Measurements from ENCODE around the gene HABP4.

The HABP4 gene

DNA sequence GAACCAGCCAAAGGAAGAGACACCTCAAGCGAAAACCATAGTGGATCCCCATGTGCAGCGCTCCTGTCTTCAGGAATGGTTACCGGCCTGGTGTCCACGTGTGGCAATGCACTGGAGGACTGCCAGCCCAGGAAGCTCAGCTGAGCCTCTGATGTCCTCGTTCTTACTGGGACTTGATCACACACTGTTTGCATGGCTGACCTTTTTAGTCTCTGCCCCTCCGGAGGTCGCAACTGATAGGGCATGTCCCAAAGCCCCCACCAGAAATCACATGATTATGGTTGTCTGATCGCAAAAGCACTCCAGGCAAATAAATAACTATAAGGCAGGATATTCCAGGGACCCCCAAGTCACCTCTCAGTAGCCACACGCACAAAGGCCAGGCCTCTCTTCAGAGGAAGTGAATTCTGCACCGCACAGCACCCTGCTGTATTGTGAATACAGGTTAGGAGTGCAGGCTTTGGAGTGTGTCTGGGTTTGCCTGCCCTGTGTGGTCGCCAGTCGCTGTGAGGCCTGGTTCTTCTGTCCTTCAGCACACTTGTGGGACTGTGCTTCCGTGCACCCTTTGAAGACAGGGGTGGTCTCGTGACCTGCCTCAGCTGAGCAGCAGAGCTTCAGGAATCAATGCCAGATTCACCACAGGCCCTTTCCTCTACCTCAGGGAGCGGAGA lies 13.4 kb upstream of the HABP4 start:
- no peak for DNase-seq

DNA sequence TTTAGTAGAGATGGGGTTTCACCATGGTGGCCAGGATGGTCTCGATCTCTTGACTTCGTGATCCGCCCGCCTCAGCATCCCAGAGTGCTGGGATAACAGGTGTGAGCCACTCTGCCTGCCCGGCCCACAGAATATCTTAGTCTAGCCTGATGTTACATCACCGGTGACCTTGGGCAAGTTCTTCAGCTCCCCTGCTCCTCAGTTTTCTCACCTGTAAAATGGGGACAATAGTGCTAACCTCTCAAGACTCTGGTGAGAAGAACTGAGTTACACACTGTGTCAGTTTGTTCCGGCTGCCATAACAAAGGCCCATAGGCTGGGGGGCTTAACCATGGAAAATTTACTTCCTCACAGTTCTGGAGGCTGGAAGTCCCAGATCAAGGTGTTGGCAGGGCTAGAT lies 12.5 kb upstream of the HABP4 start:
- no peak for DNase-seq

DNA sequence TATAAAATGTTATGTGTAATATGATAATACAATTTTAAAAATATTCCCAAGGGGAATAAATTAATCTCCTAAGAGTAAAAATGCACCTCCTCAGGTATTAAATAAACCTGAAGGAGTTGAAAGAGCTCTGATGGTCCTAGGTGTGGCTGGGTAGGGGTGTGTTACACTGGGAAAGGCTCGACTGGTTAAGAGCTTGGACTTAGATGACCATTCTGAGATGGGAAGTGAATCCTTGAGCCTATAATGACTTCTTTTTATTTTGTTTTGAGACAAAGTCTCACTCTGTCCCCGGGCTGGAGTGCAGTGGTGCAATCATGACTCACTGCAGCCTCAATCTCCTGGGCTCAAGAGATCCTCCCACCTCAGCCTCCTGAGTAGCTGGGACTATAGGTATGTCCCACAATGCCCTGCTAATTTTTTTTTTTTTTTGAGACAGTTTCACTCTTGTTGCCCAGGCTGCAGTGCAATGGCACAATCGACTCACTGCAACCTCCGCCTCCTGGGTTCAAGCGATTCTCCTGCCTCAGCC lies 9.2 kb upstream of the HABP4 start:
- DNase-seq: no peak

DNA sequence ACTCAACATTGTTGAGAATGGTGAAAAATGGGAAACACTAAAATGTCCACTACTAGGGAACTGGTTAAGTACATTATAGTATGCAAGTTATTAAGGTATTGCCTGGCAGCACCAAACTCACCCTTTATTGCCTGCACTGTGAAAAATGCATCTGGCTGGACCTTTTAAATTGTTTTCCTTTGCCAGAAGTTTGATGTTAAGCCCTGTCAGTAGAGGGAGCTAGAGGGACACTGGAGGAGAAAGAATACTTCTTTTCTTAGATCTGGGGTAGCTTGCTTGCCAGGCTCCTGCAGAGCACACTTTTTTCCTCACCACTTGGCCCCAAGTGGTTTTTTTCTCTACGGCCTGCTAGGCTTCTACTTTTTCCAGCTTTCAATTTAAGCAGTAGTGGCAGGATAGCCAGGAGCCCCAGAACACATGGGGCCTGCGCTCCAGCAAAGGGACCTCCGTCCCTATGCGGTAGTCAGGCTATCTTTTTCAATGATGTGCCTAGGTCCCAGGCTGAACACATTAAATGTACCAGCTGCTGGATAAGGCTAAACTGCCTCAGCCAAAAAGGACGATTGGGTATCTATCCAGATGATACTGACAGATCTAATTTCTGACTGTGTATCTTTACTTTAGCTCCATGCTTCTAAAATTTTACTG lies 8.0 kb upstream of the HABP4 start:
- DNase-seq: peak; percentile 91 to 94

DNA sequence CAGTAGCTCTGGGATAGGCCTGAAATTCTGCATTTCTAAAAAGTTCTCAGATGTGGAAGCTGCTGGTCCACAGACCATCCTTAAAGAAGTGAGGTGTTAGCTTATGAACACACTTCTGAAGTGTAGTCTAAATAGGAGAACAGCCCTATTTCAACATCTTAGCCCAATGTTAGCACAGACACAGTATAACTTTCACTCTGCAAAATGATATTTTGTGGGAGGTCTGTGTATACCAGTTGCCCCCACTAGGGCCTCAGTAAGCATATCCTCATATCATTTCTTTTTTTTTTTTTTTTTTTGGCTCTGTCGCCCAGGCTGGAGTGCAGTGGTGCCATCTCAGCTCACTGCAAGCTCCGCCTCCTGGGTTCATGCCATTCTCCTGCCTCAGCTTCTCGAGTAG lies 7.5 kb upstream of the HABP4 start:
- DNase-seq: peak; percentile 4 to 10

DNA sequence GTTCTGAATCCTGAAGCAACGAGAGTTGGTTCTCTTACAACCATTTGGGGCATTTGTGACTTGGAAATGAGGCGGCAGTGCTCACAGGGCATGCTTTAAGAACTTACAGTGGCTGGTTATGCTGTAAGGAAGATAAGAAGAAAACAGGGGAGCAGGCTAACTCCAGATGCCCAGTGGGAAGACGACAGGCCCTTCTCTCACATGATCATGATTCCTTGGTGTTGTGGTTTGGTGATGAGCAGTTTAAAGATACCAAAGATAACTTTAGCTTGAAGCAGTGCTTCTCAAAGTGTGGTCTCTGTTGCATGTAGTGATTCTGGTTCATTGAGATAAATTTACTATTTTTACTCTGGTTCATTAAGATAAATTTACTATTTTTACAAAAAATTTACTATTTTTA lies 2.6 kb upstream of the HABP4 start:
- DNase-seq: no peak

DNA sequence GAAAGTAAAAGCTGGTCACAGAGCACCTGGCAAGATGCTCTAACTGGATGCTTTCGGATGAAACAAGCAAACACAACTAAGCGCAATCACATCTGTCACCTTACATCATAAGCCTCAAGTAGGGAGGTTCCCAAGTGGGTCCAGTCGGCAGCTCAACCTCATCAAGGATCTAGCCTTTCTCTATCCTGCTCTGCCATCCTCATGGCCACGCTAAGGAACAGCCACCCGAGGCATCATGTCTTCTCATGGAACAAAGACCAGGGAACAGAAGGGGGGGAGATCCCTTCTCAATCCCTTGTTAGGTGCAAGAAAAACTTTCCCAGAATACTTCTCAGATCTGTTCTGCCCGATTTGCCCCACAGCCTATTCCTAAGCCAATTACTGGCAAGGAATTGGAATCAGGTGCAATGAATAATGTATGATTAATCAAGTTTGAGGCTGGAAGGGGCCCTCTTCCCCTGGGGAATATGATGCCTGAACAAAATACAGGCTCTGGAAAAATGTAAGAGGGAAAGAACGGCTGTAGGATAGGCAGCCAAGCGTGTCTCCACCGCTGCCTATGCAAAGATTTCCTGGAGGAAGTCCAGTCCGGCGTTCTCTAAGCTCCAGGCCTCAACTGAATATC lies 1.3 kb upstream of the HABP4 start:
- no peak for DNase-seq

DNA sequence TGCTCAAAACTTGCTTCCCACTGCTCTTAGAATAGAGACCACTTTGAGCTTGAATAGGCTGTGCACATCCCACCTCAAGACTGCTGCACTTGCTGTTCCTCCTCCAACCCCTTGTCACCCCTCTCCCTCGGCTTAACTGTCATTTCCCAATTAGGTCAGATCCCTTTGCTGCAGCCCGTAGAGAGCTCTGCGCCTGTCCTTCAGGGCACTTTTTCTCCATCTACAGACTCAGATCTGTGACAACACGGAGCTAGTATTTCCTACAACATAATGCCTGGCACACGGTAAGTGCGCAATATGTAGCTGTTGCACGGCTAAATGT lies 485 bp upstream of the HABP4 start:
- peak in 1 of 2 experiments; percentile 79 for DNase-seq

DNA sequence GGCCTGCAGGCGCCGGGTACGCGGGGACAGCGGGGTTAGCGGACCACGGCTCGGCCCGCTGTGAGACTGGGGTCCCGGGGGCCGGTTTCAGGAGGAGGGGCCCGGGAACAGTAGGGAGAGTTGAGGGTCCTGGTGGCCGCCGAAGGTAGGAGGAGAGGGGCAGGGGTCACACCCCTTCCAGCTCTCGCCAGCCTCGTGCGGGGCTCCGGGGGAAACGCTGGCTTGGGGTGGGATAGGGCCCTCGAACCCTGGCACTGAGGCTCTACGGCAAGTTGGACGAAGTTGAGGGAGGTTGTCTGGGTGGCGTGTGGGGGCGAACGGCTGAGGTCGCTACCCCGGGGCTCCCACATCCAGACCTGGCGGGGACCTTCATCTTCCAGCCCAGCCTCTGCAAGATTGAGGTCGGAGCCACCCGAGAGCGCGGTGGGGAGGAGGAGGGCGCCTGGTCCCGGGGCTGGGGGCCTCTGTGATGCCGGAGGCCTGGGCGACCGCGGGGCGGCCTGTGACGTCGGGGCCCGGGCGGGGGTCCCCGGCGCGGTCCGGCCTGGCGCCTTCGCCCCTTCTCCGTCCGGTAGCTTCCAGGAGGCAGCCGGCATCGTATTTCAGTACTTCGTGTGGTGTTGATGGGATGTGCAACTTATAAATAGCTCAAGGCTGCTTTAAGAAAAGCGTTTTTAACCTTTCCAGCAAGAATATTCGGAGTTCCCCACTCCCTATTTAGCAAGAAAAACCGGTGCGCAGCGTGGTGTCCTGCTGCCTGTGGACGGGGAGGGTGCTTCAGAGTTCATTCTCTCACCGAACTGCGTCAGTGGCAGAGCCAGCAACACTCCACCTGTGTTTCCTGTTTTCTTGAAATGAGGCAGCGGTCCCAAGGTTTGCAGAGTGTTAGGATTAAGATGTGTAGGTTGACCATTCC lies 902 bp downstream of the HABP4 start:
- no peak for DNase-seq

DNA sequence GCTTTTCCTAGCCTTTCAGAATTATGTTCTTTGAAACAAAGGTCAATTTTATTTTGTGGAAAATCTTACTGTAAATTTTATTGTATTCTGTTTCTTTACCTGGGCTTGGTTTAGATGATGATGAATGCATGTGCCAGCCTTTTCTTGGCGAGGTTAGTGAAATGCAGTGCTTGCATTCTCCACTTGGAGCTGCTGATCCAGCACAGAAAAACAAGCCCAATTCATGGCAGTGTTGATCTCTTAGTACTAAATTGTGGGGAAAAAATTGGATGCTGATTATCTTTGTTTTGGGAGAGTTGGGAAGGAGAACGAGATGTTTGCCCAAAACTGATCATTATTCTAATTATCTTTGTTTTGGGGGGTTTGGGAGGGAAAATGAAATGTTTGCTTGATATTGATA lies 3.7 kb downstream of the HABP4 start:
- no peak for DNase-seq

DNA sequence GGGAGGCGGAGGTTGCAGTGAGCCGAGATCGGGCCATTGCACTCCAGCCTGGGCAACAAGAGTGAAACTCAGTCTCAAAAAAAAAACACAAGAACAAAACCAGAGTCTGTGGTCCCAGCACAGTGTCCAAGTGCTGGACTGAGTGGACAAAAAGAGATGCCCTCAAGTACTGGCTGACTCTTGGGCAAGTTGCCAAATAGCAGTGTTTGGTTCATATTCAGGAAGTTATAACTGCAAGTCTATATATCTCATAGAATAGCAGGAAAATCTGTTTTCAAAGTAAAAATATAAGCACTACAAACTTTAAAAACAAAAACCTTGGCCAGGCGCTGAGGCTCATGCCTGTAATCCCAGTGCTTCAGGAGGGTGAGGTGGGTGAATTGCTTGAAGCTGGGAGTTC lies 7.3 kb downstream of the HABP4 start:
- DNase-seq: no peak

DNA sequence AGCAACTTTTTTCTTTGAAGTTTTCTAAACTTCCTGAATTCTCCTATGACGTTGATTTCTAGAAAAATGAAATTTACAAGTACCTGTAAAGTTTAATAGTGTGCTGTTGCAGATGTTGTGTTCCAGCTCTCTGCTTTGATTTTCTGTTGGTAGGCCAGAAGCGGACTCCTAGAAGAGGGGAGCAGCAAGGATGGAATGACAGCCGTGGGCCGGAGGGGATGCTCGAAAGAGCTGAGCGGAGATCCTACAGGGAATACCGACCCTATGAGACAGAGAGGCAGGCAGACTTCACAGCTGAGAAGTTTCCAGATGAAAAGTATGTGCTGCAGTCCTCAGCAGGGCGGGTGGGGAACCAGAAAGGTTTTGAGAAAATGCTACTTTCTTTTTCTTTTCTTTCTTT lies 8.3 kb downstream of the HABP4 start:
- no peak for DNase-seq

DNA sequence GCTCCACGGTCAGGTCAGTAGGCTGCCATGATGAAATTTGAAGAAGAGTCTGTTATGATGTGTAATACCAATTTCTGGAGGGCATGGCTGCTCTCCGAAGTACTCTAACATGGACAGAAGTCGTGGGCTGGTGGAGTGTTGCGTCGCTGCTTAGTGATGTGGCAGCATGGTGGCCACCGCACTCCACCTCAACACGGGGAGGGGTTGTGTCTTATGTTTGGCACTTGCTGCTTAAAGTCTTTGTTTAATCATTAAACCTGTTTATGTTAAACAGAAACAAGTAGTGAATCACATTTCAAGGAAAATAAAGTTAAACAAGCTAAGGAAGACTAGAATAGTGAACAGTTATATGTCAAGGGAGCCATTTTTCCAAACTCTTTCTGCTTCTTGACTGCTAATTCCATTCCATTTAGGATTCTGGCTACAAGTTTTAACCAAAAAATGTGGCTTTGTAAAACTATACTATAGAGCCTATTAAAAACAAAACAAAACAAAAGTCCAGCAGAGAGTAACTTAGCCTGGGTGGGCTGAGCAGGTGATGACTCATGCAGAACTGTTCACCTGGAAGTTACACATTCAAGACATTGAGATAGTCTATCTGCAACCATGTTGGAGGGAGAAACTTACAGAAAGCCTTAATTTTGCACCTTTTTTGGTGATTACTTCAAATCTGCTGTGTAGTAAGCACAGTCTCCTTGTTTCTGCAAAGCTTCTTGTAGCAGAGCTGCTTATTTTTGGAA lies 9.5 kb downstream of the HABP4 start:
- DNase-seq: no peak

DNA sequence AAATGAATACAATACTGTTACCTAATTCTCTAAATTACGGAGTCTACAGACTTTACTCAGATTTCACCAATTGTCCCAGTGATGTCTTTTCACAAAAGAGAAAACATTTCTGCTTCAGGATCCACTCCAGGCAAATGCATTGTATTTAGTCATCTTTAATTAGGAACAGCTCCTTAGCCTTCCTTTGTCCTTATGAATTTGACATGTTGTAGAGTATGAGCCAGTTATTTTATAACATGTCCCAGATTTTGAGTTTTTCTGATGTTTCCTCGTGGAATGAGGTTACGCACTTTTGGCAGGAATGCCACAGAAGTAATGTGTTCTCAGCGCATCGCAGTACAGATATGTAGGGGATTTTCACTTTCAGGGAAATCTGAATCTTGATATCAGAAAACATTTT lies 10.5 kb downstream of the HABP4 start:
- no peak for DNase-seq

DNA sequence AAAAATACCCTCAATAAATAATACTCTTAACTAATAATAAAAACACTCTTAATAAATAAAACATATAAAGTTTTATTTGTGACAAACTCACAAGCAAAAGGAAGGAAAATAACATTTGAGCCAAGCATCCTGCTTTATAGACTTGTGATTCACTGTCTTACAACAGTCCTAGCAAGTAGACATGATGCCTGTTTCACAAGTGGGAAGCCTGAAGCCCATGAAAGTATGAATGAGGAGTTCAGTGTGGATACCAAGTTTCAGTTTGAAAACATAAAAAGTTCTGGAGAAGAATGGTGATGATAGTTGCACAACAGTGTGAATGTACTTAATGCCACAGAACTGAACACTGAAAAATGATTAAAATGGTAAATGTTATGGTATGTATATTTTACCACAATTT lies 10.9 kb downstream of the HABP4 start:
- no peak for DNase-seq

DNA sequence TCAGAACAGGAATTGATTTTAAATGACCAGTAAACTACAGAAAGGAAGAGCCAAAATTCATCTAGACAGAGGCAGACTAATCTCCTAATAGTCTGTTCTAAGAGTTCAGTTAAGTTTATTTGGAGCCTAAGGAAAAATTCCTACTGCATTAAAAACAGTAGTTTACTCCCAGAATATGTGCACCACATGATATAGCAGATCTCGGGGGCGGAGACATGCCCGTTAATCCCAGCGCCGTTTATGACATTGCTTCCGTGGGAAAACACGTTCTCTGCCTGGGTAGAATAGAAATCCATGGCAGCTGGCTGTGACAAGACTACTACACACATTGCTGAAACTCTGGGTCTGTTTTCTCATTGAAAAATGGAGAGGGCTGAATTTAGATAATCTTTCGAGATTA lies 11.4 kb downstream of the HABP4 start:
- no peak for DNase-seq

DNA sequence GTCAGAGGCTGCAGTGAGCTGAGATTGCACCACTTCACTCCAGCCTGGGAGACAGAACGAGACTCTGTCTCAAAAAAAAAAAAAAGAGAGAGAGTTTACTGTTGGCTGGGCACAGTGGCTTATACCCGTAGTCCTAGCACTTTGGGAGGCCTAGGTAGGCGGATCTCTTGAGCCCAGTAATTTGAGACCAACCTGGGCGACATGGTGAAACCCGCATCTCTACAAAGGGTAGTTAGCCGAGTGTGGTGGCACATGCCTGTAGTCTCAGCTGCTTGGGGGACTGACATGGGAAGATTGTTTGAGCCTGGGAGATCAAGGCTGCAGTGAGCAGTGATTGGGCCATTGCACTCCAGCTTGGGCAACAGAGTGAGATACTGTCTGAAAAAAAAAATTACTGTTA lies 12.6 kb downstream of the HABP4 start:
- no peak for DNase-seq

DNA sequence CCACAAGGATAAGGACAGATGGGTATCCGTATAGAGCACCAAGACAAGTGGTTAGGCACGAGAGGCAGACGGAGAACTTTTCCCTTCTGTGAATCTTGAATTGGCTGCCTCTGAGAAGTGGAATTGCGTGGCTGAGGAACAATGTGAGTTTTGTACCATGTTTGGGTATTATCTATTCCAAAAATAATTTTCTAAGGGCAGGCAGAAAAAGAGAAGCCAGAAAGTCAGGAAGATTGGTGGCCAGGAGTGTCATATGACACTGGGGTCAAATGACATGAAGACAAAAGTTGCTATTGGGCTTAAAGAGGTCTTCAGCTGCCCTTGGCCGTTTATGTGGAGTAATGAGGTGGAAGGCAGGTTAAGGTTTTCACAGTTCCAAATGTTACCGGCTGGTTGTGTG lies 14.5 kb downstream of the HABP4 start:
- no peak for DNase-seq

DNA sequence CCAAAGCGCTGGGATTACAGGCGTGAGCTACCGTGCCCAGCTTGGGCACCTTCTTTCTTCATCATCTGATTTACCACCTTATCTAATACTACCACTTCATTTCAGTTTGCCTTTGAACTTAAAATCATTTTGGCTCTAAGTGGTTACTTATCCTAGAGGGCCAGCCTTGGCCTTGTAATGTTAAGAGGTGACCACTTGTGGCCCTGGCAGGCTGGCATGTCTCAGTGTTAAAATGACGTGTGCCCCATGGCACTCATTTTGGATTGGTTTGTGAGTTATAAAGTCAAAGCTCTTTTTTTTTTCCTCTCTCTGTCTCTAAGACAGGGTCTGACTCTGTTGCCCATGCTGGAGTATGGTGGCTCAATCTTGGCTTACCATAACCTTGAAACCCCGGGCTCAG lies 17.8 kb downstream of the HABP4 start:
- DNase-seq: no peak

DNA sequence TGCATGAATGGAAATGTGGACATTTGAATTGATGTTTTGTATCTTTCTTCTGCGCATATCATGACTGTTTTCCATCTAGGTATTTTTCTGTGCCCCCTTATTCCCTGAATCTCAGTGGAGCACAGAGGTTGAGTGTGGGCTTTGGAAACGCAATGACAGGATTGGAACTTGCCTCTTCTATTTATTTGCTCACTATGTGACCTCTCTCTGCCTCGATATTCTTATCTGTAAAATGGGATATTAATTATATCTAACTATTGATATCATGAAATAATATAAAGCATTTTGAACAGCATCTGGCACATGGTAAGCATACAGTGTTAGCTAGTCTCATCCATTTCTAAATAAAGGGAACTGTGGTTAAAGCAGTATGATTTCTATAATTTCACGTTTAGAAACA lies 26.0 kb downstream of the HABP4 start:
- DNase-seq: no peak

DNA sequence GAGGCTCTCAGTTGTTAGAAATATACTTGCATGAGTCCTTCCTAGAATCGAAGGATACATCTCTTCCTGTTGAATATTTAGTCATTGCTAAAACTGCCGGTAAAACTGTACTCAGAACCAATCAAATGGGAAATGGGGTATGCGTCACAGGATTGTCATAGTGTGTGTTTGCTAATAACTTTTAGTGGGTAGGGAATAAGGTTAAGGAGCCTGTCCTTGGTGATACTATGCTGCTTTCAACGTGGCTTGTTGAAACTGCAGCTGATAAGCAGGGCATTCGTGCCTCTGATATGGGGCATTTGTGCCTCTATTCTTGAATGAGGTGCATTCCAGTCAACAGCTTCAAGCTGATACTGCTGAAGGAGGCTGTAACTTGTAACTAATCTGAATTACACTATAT lies 26.6 kb downstream of the HABP4 start:
- no peak for DNase-seq

DNA sequence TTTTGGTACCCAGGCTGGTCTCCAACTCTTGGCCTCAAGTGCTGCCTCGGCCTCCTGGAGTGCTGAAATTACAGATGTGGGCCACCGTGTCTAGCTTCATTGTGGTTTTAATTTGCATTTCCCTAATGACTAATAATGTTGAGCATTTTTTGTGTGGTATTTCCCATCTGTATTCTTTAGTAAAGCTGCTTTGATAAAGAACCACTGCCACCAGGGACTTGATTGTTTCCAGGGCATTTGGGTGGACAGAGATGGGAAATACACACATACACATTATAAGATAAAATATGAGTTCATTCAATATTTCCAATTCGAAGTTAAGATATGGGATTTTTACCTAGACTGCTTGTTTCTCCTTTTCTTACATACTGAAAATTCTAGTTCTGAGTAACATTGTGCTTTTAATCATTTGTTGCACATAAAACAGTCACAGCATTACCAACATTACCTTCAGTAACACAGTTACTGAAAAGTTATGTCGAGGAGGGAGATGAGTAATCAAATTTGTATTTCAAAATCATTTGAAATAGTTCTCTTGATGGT lies 28.9 kb downstream of the HABP4 start:
- DNase-seq: no peak
